ENCODE results near the gene ETNK2. TPM values are rescaled to one million over a fixed set of nuclear protein-coding genes. Genes with fewer than 3 reads are reported as not detected.

ETNK2 gene
- total RNA-seq, 1 donor, result 2.6 TPM

DNA sequence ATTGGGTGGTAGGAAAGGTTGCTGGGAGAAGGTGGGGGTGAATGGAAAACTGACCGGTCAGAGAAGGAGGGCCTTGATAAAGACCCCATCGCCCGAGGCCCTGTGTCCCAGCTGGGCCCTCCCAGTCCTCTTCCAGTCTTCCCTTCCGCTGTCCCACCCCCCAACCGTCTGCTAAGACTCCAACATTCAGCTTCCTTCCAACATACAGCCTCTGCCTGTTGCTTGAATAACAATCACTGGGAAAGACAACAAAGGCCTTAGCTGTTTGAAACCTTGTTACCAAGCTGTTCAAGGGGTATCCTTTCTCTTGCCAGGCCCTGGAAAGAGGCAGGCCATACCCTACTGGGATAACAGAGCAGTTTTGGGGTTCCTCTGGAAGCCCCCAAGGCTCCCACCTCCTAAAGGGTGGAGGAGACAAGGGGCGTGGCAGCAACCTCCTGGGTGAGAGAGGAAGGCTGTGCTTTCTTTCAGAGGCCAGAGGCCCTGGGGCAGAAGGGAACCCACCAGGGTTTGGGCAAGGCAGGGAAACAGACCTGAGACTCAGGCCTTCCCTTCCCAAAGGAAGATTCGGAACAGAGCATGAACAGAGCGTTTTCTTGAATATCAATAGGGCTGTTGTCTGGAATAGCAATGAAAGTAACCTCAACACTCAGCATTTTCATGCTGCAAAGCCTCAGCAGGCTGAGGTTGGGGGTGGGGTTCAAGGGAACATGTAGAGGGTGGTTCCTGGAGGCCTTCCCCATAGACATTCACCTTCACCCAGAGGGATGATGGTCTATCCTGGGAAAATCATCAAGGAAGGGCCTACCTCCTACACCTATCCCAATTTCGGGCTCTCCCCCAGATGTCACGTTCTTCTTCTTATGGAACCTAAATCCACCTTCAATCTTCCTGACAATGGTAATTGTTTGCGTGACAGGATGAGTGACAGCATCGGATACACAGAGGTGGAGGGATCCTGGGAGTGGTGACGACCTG lies 4.1 kb downstream of the ETNK2 start:
- no peak overlapping the region for H3K4me3 ChIP-seq (ENCODE audit: low read depth, low read length)
- TF ChIP-seq, protein P1, sequence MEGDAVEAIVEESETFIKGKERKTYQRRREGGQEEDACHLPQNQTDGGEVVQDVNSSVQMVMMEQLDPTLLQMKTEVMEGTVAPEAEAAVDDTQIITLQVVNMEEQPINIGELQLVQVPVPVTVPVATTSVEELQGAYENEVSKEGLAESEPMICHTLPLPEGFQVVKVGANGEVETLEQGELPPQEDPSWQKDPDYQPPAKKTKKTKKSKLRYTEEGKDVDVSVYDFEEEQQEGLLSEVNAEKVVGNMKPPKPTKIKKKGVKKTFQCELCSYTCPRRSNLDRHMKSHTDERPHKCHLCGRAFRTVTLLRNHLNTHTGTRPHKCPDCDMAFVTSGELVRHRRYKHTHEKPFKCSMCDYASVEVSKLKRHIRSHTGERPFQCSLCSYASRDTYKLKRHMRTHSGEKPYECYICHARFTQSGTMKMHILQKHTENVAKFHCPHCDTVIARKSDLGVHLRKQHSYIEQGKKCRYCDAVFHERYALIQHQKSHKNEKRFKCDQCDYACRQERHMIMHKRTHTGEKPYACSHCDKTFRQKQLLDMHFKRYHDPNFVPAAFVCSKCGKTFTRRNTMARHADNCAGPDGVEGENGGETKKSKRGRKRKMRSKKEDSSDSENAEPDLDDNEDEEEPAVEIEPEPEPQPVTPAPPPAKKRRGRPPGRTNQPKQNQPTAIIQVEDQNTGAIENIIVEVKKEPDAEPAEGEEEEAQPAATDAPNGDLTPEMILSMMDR (IDR thresholded peaks at IDR 0.05; ENCODE audit: insufficient read depth, low read length), result no peak
- no peak for DNase-seq (ENCODE audit: low read depth)

DNA sequence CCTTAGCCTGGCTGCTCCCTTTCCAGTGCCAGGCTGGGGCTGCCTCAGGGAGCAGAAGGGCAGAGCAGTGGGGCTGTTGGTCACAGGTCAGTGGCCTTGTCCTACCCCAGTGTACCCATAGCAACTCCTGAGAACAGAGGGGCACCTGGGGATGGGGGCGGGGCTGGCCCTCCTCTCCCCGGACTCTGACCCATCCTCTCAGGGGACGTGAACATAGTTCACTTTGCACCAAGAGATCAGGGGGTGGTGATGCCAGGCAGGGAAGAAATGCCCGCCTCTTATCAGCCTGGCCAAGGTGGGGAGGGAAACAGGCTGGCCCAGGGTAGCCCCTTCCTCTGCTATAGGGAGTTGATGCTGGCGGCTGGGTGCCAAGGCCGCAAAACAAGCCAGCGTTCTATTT lies 4.9 kb downstream of the ETNK2 start:
- H3K4me3 ChIP-seq (ENCODE audit: low read depth, low read length), result no peak overlapping the region
- TF ChIP-seq, protein P1 (IDR thresholded peaks at IDR 0.05; ENCODE audit: insufficient read depth, low read length), result no peak
- no peak for DNase-seq (ENCODE audit: low read depth)

DNA sequence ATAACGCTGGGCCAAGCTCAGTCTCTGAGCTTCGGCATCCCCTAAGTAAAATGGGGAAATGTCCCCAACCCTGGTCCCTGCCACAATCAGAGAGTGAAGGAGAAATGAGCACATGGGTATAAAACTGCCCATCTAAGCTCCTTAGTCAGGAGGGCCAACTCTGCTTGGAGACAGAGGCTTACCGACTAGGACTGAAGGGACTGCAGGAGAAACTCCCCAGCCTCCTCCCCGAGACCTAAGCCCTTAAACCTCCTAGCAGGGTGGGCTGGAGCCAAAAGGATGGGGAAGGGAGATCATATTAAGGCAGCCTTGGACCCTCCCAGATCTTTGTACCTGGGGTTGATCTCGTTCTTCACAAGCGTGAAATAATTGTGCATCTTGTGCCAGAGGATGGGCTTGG lies 5.5 kb downstream of the ETNK2 start:
- TF ChIP-seq, protein P1 (IDR thresholded peaks at IDR 0.05; ENCODE audit: insufficient read depth, low read length), result no peak
- no peak overlapping the region for H3K4me3 ChIP-seq (ENCODE audit: low read depth, low read length)
- DNase-seq (ENCODE audit: low read depth), result no peak

DNA sequence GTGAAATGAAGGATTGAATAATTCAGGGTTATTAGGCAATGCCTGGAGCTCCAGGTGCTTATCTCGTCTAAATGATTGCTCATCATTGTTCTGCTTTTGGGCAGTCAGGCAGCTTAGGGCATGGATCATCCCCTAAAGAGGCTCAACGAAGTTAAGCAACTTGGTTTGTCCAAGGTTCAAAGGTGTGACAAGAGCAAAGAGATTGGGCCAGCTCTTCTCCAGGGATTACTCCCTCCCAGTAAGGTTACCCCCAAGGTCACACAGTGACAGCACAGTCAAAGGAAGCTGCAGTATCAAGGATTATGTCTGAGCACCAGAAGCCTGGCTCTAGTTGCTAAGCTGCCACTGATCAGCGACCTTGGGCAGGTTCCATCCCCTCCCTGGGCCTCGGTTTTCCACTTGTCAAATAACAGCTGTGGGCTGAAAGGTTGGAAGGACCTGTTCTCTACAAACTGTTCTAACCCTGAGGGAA lies 6.8 kb downstream of the ETNK2 start:
- H3K4me3 ChIP-seq (ENCODE audit: low read depth, low read length), result no peak overlapping the region
- no peak for DNase-seq (ENCODE audit: low read depth)
- TF ChIP-seq, protein P1 (IDR thresholded peaks at IDR 0.05; ENCODE audit: insufficient read depth, low read length), result no peak

DNA sequence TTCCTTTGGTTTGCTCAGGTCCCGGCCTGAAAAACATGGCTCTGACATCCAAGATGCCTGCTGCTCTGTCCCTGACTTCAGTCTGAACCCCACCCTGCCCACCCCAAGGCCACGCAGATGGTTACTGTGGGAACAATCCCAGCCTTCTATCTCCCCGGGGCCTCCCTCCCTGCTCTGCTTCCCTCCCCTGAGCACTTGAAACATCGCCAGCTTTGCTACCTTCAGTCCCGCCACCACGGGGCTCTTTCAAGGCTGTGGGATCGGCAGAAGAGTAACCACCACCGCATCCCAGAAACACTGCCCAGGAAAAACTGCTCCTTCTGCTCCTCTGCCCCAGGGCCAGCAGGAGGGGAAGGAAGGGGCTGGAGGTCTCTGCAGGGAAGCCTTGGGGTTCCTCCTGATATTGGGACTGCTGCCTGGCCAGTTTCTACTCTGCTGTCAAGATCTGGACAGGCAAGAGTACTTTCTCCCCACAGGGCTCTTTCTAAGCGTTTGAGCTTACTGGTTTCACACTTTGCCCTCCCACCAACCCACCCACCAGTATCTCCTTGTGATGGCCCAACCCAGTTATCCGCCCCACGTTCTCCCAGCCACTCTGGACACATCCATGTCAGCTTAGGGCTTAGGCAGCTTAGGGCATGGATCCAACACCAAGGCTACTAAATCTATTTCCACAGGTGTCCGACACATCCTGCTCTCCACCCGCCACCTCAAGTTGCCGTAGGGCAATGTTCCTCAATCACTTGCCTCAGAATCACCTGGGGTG lies 8.4 kb downstream of the ETNK2 start:
- DNase-seq (ENCODE audit: low read depth), result no peak
- H3K4me3 ChIP-seq (ENCODE audit: low read depth, low read length), result no peak overlapping the region
- TF ChIP-seq, protein P1 (IDR thresholded peaks at IDR 0.05; ENCODE audit: insufficient read depth, low read length), result no peak

DNA sequence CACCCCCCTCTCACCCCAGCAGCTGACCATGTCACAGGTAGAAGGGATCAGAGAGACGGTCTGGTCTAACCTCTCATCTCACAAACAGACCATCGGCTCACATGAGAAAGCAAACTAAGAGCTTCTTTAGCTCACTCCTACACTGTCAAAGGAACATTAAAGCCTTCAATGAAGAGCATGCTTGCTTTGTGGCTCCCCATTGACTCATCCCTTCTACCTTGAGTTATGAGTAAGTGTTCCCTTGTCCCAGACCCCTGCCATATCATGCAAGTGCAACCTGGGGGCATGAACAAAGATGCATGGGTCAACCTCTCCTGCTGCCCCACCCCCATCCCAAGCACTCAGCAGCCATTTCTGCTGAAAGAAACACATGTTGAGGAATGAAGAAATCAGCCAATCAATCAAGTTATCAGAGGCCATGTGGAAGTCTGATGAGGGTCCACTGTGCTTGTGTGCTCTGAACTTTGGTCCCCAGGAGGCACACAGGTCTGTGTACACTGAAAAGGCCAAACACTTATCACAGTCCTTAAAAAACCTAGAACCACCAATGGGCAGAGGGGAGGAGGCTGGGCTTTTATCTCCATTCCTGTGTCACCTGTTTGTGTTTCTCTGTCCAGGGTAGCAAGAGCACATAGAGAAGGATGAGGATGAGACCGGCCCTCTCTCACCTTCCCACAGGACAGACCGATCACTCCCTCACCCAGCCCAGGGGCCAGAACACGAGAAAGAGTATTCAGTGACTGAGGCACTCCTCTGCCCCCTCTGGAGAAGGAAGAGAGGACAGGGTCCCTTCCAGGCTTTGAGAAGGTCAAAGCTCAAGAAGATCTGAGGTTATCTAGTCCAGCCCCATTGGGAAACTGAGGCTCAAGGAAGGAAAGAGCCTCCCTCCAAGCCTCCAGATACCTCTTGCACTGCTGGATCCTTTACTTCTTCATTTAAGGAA lies 9.5 kb downstream of the ETNK2 start:
- DNase-seq (ENCODE audit: low read depth), result no peak
- H3K4me3 ChIP-seq (ENCODE audit: low read depth, low read length), result no peak overlapping the region
- TF ChIP-seq, protein P1 (IDR thresholded peaks at IDR 0.05; ENCODE audit: insufficient read depth, low read length), result no peak
